Fibroblast of skin of left quadriceps (primary cell): ENCODE results near the gene P2RX1.

ENCODE experiments used
- DNase-seq, 2 experiments: peaks; one replicate each; pipeline ENCODE4 v3.0.0-alpha.2; 2013; ENCODE audit warnings: low read depth in 2 of 2

P2RX1 gene

GRCh38 chr17:3924512-3925350 lies 8.5 kb upstream of the P2RX1 start:
- no peak for DNase-seq

GRCh38 chr17:3923466-3924190 lies 7.4 kb upstream of the P2RX1 start:
- DNase-seq = no peak

- no peak for DNase-seq
These were observed 6.5 kb upstream of the P2RX1 start for GRCh38 chr17:3922765-3923164.

- no peak for DNase-seq
These were observed 5.4 kb upstream of the P2RX1 start for GRCh38 chr17:3921502-3922319.

- DNase-seq = no peak
These were observed 4.7 kb upstream of the P2RX1 start for GRCh38 chr17:3921006-3921405.

GRCh38 chr17:3919123-3919624 lies 2.9 kb upstream of the P2RX1 start:
- DNase-seq = no peak

GRCh38 chr17:3918372-3919122 lies 2.3 kb upstream of the P2RX1 start:
- no peak for DNase-seq

- no peak for DNase-seq
These were observed 1.2 kb upstream of the P2RX1 start for GRCh38 chr17:3917391-3917931.

GRCh38 chr17:3916825-3917224 lies 560 bp upstream of the P2RX1 start:
- no peak for DNase-seq

GRCh38 chr17:3915581-3915994 lies 677 bp downstream of the P2RX1 start:
- no peak for DNase-seq

GRCh38 chr17:3914312-3914670 lies 2.0 kb downstream of the P2RX1 start:
- no peak for DNase-seq

GRCh38 chr17:3913531-3914311 lies 2.5 kb downstream of the P2RX1 start:
- DNase-seq = peak in 1 of 2 experiments; percentile 30

GRCh38 chr17:3912827-3913226 lies 3.4 kb downstream of the P2RX1 start:
- no peak for DNase-seq

GRCh38 chr17:3911271-3912053 lies 4.8 kb downstream of the P2RX1 start:
- DNase-seq = no peak

GRCh38 chr17:3910420-3911270 lies 5.6 kb downstream of the P2RX1 start:
- no peak for DNase-seq

GRCh38 chr17:3909257-3909656 lies 7.0 kb downstream of the P2RX1 start:
- no peak for DNase-seq

- no peak for DNase-seq
These were observed 8.6 kb downstream of the P2RX1 start for GRCh38 chr17:3907483-3908216.

GRCh38 chr17:3906881-3907280 lies 9.4 kb downstream of the P2RX1 start:
- DNase-seq = no peak
